LHCN-M2 (cell line): ENCODE results near the gene TNN. TPM values are rescaled to one million over a fixed set of nuclear protein-coding genes. Genes with fewer than 3 reads are reported as not detected.
"Not testable (repeated sequence)": the region's sequence is repeated elsewhere in the genome, so short reads cannot be mapped to it uniquely, and the experiment has no call there.

Experiments used
- DNase-seq: peaks from one replicate; pipeline ENCODE4 v3.0.0-alpha.2; 2012; ENCODE audit warnings: low read depth
- polyA plus RNA-seq: library from polyadenylated mRNA; unstranded; fragments of >200 nt; gene quantifications from one replicate; pipeline ENCODE4 v1.2.1, GENCODE V29; 2012; ENCODE audit warnings: missing spikeins
- total RNA-seq: library from RNA; depleted of rRNA; stranded (reverse); fragments of >200 nt; gene quantifications from 2 replicates; pipeline ENCODE4 v1.2.3, GENCODE V29; 2014; rRNA removed

Gene TNN, protein sequence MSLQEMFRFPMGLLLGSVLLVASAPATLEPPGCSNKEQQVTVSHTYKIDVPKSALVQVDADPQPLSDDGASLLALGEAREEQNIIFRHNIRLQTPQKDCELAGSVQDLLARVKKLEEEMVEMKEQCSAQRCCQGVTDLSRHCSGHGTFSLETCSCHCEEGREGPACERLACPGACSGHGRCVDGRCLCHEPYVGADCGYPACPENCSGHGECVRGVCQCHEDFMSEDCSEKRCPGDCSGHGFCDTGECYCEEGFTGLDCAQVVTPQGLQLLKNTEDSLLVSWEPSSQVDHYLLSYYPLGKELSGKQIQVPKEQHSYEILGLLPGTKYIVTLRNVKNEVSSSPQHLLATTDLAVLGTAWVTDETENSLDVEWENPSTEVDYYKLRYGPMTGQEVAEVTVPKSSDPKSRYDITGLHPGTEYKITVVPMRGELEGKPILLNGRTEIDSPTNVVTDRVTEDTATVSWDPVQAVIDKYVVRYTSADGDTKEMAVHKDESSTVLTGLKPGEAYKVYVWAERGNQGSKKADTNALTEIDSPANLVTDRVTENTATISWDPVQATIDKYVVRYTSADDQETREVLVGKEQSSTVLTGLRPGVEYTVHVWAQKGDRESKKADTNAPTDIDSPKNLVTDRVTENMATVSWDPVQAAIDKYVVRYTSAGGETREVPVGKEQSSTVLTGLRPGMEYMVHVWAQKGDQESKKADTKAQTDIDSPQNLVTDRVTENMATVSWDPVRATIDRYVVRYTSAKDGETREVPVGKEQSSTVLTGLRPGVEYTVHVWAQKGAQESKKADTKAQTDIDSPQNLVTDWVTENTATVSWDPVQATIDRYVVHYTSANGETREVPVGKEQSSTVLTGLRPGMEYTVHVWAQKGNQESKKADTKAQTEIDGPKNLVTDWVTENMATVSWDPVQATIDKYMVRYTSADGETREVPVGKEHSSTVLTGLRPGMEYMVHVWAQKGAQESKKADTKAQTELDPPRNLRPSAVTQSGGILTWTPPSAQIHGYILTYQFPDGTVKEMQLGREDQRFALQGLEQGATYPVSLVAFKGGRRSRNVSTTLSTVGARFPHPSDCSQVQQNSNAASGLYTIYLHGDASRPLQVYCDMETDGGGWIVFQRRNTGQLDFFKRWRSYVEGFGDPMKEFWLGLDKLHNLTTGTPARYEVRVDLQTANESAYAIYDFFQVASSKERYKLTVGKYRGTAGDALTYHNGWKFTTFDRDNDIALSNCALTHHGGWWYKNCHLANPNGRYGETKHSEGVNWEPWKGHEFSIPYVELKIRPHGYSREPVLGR (N-terminal part only)
- total RNA-seq, result not detected in 2 replicates
- polyA plus RNA-seq, result not detected

DNA sequence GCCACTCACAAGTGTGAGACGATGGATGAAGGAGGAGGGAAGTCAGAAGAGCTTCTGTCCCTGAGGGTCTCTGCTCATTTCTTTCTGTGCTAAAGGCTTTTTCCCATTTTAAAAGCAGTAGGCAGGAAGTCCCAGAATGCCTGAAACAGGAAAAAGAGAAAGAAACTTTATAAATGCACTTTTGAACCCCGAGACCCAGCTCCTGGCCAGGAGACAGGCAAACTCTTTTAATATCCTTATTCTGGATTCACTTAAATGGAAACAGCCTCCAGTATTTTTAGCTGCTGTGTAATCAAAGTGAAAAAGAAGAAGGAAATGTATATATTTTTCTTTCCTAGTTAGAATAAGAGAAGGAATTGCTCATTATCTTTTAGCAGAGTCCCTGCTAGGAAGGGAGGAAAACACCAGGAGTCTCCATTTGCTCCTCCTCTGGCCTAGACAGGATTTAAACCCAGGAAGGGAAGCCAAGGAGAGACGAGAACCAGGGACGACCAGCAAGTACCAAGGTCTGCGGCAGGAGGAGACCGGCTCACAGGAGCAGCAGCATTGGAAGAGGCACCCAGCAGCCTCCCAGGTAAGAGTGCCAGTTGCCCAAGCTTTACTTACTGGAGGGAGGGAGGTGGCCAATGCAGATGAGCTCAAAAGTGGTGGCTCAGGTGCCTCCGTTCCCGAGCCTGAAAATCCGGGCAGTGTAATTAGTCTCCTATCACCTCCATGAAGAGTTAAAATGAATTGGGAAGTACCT is at the start of gene TNN:
Gene TNN, plus strand, starts transcription at position 472 of the 745 bp plus-strand sequence. CDS start 9,586 bp downstream, outside the sequence.
- no peak for DNase-seq

DNA sequence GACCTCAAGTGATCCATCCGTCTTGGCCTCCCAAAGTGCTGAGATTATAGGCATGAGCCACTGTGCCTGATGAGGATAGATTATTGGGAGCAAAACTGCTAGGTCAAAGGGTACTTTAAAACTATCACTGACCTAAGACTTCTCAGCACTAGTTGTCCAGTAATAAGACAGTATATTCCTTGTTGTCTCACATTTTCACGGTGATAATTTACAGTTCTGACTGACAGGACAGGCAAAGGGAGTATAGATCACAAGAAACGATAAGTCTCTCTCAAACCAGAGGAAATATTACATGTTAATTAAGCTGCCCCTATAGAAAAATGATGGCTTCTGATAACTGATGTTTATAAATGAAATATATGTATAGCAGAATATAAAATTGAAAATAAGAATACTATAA is 48.1 kb upstream of the TNN start:
- DNase-seq, result no peak

DNA sequence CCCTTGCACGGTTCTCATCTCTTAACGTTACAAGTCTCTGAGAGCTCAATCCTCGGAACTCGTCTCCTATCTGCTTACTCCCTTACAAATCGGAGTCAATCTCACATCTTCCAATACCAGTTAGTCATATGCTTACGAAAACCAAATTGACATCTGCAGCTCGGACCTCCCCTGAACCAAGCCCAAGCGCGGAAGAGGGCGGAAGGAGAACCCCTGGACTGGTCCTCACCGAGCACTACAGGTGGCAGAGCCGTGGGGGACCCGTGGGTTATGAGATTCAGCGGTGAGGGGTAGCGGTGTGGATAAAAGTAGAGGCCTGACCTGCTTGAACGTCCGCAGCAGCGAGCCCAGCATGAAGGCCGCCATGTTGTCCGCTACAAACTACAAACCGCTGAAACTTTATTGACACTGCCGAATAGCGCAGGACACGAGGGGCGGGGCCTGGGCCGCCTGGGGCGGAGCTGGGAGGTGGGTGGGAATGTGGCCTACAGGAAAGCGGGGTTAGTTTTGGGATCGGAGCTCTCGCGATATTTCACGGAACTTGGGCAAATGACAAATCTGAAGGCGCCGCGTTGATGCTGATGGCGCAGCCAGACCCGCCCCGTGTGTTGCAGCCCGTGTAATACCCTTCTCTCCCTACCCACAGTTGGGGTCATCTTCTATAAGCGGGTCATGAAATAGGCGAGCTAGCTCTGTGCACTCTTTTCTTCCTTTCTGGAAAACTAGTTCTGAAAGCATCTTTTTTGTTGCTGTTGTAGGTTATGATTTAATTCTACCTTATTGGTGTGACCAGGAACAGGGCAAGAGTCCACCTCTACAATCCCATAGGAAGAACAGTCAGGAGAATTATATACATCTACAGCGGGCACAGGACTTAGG is 44.4 kb upstream of the TNN start, which contains the start of gene MRPS14:
Gene MRPS14, minus strand, starts transcription at position 383 of the 879 bp plus-strand sequence. Its CDS starts 17 bp downstream, at position 366.
- peak; percentile 96 for DNase-seq

DNA sequence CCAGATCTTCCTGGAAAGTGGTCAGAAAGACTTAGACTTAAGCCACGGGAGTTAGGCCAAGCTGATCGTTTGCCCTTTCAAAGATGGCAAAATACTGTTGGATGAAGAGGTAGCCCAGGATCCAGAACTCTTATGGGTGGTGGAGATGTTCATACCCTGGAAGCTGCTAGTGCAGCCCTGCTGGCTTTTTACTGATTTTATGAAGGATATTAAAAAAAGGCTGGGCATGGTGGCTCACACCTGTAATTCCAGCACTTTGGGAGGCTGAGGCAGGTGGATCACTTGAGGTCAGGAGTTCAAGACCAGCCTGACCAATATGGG is 43.8 kb upstream of the TNN start:
- not testable (repeated sequence) for DNase-seq

DNA sequence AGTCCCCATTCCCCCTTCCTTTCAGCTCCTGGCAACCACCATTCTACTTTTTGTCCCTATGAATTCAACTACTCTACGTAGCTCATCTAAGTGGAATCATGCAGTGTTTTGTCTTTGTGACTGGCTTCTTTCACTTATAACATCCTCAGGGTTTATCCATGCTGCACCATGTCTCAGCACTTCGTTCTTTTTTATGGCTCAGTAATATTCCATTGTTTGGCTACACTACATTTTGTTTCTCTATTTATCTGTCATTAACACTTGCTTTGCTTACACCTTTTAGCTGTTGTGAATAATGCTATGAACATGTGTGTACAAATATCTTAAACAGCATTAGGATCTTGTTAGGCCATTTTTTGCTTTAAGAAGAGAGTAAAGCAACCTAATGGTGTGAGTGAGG is 42.9 kb upstream of the TNN start:
- DNase-seq, result no peak

DNA sequence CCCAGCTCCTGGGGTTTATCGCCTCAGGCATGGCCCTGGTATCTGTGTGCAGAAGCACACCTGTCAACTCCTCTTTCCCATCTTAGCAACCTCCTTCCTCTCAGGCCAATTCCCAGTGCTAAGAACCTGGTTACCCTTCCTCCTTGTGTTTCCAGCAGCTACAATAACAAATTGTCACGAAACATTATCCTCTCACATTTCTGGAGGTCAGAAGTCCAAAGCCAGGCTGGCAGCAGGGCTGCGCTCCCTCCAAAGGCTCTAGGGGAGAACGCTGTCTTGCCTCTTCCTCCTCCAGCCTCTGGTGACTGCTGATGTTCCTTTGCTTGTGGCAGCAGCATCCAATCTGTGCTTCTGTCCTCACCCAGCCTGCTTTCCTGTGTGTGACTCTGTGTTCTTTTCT is 33.7 kb upstream of the TNN start:
- peak; percentile 2 for DNase-seq

DNA sequence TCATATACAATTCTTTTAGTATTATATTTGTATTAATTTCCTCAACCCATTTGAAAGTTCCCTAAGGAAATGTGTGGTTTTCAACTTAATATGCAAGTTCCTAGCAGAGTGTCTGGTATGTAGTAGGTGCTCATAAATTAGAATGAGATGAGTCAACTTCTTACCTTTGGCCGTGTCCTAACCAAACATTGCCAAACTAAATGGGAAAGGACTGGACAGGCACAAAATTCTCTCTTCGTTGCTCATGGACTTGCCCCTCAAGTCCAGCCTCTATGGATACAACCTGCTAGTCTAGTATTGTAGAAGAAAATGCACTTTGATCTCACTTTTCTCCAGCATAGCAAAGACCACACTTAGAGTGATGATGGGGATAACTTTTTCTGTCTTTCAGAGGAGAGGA is 32.9 kb upstream of the TNN start:
- no peak for DNase-seq

DNA sequence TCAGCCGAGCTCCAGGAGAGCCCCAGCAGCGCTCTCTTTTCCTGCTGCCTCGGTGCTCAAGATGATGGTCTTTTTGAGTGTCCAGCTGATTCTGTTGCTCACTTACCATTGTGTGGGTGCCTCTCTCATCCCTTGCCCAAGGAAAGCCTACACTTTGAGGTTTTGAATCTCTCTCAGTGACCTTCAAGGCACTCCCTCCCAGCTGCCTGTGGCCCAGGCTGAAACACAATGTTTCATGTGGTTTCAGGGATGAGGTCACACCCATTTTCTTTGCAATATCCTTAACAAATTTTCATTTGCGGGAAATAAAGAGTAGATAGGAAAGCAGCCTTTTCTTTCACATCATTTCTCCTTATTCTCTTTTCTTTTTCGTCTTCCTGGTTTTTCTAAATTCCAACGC is 31.8 kb upstream of the TNN start:
- peak; percentile 22 for DNase-seq

DNA sequence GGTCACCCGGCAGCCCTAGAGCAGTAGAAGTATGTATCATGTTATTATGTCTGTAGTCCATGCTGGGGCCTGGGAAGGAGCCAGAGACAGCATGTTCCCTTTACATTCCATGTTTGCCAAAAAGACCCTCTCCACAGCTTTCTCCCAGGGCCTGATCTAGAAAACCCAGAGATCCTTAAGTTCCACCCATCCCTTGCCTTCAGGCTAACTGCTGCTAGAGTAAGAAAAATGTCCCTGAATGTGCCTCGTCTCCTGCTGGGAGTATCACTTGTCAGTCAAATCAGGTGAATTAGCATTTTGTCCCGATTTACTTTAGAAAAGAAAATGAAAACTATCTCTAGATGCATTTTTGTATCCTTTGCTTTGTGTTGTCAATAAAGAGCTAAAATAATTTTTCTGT is 31.2 kb upstream of the TNN start:
- no peak for DNase-seq

DNA sequence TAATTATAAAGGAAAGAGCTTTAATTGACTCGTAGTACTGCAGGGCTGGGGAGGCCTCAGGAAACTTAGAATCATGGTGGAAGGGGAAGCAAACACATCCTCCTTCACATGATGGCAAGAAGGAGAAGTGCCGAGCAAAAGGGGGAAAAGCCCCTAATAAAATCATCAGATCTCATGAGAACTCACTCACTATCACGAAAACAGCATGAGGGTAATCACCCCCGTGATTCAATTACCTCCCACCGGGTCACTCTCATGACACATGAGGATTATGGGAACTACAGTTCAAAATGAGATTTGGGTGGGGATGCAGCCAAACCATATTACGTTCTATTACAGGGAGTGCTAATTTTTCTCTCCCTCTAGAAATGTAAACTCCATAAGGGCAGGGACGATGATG is 30.2 kb upstream of the TNN start:
- no peak for DNase-seq

DNA sequence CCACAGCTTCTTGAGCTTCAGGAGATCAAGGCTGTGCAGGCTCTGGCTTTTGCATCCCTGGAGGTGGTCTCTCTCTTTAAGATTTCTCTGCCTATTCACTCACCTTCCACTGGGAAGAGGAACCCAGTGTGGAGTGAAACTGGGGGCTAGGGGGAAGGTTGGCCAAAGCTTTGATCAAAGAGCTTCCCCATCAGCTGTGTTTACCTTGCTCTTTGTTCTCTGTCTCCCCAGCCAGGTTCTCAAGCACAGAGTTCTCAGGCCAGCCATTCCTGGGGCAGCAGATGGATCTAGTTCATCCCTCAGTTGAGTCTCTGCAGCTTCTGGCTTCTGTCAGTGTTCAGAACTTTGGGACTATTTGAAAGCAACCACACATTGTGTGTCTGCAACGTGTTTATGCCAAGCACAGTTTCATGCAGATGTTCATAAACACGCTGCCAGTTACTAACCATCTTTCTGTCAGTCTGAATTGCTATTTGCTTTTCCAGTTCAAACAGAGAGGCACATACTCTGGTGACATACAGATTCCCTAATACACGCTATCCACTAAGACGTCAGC is 27.2 kb upstream of the TNN start:
- DNase-seq, result no peak

DNA sequence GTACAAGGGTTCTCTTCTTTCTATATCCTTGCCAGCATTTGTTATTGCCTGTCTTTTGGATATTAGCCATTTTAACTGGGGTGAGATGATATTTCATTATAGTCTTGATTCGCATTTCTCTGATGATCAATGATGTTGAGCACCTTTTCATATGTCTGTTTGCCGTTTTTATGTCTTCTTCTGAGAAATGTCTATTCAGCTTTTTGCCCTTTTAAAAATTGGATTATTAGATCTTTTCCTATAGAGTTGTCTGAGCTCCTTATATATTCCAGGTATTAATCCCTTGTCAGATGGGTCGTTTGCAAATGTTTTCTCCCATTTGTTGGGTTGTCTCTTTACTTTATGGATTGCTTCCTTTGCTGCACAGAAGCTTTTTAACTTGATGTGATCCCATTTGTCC is 25.0 kb upstream of the TNN start:
- DNase-seq, result no peak

DNA sequence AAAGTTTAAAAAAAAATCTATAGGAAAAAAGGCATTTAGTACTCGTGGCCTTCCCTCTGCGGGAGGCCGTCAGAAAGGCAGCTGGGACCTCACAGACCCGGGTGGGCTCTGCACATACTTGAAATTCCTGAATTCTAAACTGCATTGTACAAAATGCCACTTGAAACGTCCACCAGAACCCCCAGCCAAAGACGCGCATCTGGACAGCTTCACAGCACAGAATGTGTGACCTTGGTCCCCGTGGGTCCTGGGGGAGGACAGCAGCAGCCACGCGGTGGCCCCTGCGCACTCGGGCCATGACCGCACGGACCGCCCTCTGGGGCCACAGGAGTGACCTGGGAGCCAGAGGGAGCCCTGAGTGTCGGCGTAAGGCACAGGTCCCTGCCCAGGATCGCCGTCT is 23.8 kb upstream of the TNN start:
- no peak for DNase-seq

DNA sequence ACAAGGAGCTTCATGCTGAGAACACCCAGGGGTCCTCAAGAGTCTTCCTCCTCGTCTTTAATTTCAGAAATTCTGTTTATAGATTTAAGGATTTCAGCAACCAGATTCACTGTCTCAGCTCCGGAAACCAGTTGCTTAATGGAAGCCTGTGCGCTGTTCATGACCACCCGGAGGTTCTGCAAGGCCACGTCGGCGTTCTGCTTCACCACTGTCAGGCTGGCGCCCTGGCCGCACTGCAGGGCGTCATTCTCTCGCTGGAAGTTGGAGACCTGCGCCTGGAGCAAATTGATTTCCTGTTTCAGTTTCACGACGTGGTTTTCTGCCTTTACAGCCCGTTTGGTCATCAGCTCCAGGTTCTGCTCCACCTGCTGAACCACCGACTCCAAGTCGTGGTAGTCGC is 23.0 kb upstream of the TNN start:
- DNase-seq, result not testable (repeated sequence)

DNA sequence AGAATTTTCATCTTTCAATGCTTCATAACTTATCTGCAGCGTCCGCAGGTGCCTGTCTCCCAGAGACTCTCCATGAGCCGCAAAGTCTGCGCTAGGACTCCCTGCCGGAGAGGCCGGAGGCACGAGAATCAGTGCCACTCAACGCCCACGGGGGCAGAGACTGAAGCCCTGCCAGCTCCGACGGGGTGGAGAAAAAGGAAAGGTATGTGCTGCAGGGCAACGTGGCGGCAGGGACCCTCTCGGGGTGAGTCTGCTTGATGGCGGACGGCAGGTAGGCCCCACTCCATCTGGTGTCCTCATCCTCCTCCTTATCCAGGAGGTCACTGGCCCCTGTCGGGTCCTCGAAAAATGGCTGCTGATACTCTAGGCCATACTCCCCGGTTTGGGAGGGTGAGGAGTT is 22.5 kb upstream of the TNN start:
- DNase-seq, result no peak

DNA sequence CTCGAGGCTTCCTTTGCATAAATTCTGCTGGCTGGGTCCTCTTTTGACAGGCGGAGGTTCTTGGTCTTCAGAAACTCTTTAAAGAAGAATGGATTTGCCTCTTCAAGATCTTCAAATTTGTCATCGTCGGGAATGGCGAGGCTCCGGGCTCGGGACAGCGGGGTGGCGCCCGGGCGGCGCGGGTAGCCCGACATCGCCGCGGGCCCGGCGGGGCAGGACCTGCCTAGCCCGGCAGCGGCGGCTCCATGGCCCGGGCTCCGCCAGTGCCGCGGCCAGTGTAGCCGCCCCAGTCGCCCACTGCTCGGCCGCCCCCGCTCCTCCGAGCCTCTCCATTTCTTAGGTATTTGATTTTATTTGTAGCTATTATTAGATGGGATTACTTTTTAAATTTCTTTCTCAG is 22.1 kb upstream of the TNN start:
- no peak for DNase-seq

DNA sequence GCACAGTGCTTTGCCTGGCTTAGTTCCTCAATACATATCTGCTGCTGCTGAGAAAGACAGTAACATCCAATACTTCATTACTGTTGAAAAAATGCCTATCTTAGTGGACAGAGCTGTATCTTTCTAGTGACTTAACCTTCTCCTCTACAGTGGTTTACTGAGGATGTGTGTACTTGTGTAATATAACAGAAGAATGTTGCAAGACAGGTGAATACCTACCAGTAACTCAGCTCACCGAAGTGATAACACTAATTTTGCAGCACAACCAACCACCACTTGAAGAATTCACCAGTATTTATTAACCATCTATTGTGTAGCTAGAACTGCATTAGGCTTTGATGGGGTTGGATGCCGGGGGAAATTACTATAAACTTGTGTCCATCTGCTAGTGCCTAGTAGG is 16.6 kb upstream of the TNN start:
- no peak for DNase-seq

DNA sequence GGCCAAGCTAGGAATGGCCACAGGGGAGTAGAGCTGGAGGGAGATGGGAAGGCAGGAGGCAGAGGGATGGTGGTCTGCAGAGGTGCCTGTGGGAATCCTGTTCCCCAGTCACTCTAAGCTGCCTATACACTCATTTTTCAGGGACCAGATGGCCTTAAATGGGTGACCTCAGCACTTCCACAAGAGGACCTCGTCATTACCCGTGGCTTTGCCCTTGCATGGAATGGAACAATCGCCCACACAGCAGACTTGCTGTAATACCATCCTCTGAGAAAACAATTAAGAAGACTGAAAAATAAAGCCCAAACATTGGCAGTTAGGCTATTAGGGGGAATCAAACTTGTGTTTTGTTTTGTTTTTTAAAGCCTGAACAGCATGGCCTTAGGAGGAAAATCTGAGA is 12.9 kb upstream of the TNN start:
- DNase-seq, result no peak

DNA sequence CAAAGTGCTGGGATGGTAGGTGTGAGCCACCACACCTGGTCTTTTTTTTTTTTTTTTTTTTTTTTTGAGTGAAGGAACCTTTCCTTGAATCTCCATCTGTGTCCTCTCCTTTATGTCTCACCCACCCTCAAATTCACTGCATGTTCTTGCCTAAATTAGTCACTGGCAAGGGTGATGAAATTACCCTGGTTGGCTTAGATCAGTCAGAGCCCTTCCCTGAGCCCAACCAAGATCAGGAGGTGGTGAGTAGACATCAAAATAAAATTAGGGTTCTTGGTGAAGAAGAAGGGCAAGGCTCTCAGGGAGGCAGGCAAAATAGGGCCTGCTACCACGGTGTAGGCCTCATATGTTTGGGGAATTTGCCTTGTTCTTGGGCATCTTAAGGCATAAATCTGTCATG is 5.3 kb upstream of the TNN start:
- no peak for DNase-seq

DNA sequence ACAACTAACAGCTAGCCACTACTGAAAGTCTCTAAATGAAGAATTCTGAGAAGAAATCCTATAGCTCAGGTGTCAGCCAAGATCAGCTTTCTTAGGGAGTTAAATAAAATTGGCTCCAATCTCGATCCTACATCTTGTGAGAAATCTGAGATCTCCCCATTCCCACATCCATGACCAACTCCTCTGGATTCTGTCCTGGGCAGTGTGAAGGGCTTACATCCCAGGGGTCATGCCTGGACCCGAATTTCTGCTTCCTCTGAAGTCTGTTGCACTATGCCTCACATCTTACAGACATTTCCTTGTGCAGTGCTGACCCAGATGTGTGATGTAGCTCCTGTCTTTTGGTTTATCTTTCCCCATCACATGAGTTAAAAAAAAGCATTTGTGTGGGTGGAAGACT is 4.8 kb upstream of the TNN start:
- no peak for DNase-seq
